NT2/D1 (cell line): Measurements from ENCODE around the gene TMEM269.

Source experiments
- SUZ12 ChIP-seq: IDR thresholded peaks from 2 replicates; pipeline ENCODE4 v1.6.1; 2011; ENCODE audit not compliant: insufficient read length, insufficient read depth; ENCODE audit errors: extremely low read depth
- ZNF274 ChIP-seq: IDR thresholded peaks from 2 replicates; pipeline ENCODE4 v1.6.1; 2011; ENCODE audit warnings: mild to moderate bottlenecking, low read depth, low read length

- TF ChIP-seq SUZ12 (no peak), ZNF274 (no peak)
Observed at GRCh38 chr1:42736152-42736551, 48.6 kb upstream of the TMEM269 start.
